HL-60 (cell line): ENCODE measurements around the gene MARCHF3.

Experiments
- GABPA ChIP-seq: IDR thresholded peaks from 2 replicates; pipeline ENCODE4 v1.6.1; 2012; ENCODE audit warnings: low read depth
- POLR2AphosphoS5 ChIP-seq: IDR thresholded peaks from 2 replicates; pipeline ENCODE4 v1.6.1; 2012; ENCODE audit warnings: low read depth
- TF ChIP-seq, protein P1 (sequence below): IDR thresholded peaks from one replicate; pipeline ENCODE4 v1.5.1; 2011; ENCODE audit warnings: low read length, control low read depth, inconsistent platforms; ENCODE audit not compliant: insufficient read depth
- TF ChIP-seq, protein P2 (sequence below): IDR thresholded peaks from 2 replicates; pipeline ENCODE4 v1.6.1; 2012; ENCODE audit warnings: low read depth; ENCODE audit not compliant: insufficient replicate concordance

DNA sequence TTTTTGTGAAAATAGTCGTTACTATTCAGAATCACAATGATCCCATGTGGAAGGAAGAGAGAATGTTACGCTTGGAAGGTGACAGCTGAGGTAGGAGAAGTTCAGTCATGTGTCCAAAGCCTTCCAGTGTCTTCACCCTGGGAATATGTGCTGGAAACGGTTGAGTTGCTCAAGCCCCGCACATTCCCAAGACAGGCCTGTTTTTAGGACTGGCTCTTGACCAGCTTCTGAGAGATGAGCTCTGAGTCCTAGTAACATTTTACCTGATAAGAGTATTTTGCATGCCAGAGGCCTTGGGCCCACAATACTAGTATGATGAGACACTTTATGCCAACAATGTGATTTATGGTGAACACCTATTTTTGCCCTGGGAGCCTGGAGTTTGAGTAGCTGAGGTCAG lies 151.7 kb downstream of the MARCHF3 start:
- TF ChIP-seq POLR2AphosphoS5, result no peak
- TF ChIP-seq, protein P1, sequence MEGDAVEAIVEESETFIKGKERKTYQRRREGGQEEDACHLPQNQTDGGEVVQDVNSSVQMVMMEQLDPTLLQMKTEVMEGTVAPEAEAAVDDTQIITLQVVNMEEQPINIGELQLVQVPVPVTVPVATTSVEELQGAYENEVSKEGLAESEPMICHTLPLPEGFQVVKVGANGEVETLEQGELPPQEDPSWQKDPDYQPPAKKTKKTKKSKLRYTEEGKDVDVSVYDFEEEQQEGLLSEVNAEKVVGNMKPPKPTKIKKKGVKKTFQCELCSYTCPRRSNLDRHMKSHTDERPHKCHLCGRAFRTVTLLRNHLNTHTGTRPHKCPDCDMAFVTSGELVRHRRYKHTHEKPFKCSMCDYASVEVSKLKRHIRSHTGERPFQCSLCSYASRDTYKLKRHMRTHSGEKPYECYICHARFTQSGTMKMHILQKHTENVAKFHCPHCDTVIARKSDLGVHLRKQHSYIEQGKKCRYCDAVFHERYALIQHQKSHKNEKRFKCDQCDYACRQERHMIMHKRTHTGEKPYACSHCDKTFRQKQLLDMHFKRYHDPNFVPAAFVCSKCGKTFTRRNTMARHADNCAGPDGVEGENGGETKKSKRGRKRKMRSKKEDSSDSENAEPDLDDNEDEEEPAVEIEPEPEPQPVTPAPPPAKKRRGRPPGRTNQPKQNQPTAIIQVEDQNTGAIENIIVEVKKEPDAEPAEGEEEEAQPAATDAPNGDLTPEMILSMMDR, result no peak
- TF ChIP-seq, protein P2, sequence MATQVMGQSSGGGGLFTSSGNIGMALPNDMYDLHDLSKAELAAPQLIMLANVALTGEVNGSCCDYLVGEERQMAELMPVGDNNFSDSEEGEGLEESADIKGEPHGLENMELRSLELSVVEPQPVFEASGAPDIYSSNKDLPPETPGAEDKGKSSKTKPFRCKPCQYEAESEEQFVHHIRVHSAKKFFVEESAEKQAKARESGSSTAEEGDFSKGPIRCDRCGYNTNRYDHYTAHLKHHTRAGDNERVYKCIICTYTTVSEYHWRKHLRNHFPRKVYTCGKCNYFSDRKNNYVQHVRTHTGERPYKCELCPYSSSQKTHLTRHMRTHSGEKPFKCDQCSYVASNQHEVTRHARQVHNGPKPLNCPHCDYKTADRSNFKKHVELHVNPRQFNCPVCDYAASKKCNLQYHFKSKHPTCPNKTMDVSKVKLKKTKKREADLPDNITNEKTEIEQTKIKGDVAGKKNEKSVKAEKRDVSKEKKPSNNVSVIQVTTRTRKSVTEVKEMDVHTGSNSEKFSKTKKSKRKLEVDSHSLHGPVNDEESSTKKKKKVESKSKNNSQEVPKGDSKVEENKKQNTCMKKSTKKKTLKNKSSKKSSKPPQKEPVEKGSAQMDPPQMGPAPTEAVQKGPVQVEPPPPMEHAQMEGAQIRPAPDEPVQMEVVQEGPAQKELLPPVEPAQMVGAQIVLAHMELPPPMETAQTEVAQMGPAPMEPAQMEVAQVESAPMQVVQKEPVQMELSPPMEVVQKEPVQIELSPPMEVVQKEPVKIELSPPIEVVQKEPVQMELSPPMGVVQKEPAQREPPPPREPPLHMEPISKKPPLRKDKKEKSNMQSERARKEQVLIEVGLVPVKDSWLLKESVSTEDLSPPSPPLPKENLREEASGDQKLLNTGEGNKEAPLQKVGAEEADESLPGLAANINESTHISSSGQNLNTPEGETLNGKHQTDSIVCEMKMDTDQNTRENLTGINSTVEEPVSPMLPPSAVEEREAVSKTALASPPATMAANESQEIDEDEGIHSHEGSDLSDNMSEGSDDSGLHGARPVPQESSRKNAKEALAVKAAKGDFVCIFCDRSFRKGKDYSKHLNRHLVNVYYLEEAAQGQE, result no peak
- TF ChIP-seq GABPA, result no peak
